Measurements from ENCODE around the gene ITPR1.

The ITPR1 gene

DNA sequence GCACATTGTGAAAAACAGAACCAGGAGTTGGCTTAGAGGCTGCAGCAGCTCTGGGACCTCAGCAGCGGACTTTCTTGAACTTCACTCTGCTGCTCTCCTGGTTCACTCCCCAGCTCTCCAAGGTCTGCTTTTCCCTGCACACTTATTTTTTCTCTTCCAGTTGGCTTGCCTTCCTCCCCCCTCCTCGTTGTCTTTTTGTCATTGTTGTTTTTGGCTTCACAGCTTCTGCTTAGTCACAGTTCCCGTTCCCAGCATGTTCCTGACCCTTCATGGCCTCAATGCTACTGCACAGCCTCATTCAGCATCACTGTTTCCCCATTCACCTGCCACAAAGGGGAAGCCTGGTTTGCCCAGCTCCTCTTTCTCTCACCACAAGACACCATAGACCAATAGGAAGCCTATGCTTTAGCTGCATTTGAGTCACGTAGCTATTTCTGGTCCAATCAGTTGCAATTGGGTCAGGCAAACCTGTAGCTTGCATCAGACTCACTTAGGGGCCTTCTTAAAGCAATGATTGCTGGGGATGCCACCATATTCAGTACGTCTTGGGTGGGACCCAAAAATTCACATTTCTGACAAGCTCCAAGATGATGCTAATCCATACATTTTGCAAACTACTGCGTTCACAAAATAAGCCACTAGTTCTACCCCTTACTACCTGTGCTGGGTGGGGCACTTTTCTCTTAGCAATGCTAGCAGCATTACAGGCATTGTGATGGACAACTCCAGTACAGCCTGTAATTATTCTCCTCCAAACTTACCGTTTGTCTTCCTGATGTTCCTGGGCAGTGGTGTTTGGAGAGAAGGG lies 18.3 kb upstream of the ITPR1 start (continued):
- TF ChIP-seq, protein P1, sequence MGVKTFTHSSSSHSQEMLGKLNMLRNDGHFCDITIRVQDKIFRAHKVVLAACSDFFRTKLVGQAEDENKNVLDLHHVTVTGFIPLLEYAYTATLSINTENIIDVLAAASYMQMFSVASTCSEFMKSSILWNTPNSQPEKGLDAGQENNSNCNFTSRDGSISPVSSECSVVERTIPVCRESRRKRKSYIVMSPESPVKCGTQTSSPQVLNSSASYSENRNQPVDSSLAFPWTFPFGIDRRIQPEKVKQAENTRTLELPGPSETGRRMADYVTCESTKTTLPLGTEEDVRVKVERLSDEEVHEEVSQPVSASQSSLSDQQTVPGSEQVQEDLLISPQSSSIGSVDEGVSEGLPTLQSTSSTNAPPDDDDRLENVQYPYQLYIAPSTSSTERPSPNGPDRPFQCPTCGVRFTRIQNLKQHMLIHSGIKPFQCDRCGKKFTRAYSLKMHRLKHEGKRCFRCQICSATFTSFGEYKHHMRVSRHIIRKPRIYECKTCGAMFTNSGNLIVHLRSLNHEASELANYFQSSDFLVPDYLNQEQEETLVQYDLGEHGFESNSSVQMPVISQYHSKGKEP (tag by site-specific recombination; IDR thresholded peaks at IDR 0.05): no peak
- TF ChIP-seq, protein P2, sequence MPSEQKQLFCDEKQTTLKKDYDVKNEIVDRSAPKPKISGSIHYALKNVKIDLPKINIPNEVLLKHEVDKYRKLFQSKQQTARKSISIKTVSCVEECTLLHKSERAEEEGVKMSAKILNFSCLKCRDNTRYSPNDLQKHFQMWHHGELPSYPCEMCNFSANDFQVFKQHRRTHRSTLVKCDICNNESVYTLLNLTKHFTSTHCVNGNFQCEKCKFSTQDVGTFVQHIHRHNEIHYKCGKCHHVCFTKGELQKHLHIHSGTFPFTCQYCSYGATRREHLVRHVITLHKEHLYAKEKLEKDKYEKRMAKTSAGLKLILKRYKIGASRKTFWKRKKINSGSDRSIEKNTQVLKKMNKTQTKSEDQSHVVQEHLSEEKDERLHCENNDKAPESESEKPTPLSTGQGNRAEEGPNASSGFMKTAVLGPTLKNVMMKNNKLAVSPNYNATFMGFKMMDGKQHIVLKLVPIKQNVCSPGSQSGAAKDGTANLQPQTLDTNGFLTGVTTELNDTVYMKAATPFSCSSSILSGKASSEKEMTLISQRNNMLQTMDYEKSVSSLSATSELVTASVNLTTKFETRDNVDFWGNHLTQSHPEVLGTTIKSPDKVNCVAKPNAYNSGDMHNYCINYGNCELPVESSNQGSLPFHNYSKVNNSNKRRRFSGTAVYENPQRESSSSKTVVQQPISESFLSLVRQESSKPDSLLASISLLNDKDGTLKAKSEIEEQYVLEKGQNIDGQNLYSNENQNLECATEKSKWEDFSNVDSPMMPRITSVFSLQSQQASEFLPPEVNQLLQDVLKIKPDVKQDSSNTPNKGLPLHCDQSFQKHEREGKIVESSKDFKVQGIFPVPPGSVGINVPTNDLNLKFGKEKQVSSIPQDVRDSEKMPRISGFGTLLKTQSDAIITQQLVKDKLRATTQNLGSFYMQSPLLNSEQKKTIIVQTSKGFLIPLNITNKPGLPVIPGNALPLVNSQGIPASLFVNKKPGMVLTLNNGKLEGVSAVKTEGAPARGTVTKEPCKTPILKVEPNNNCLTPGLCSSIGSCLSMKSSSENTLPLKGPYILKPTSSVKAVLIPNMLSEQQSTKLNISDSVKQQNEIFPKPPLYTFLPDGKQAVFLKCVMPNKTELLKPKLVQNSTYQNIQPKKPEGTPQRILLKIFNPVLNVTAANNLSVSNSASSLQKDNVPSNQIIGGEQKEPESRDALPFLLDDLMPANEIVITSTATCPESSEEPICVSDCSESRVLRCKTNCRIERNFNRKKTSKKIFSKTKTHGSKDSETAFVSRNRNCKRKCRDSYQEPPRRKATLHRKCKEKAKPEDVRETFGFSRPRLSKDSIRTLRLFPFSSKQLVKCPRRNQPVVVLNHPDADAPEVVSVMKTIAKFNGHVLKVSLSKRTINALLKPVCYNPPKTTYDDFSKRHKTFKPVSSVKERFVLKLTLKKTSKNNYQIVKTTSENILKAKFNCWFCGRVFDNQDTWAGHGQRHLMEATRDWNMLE (tag by site-specific recombination; conservative IDR thresholded peaks at IDR 0.05; ENCODE audit: low read depth): peak; percentile 58
- TF ChIP-seq ZNF600 (tag by site-specific recombination; IDR thresholded peaks at IDR 0.05) (peak; percentile 60), ZNF433 (tag by site-specific recombination; IDR thresholded peaks at IDR 0.05; ENCODE audit: low read depth) (no peak), MZF1 (tag by site-specific recombination; IDR thresholded peaks at IDR 0.05; ENCODE audit: borderline replicate concordance) (0 out of 2 replicates have a peak, but pooled peaks have one; percentile 39), ZBTB48 (tag by site-specific recombination; IDR thresholded peaks at IDR 0.05) (peak; percentile 56; the same call in 1 of the 2 replicates), ZSCAN16 (tag by site-specific recombination; IDR thresholded peaks at IDR 0.05) (no peak), ZFP69B (tag by site-specific recombination; IDR thresholded peaks at IDR 0.05) (peak; percentile 42; the same call in 1 of the 2 replicates), OSR2 (tag by site-specific recombination; IDR thresholded peaks at IDR 0.05) (peak; percentile 93), ZNF24 (tag by site-specific recombination; IDR thresholded peaks at IDR 0.05) (peak; percentile 67; the same call in 1 of the 2 replicates), ZNF521 (tag by site-specific recombination; IDR thresholded peaks at IDR 0.05) (no peak), ZIC2 (tag by site-specific recombination; IDR thresholded peaks at IDR 0.05) (peak; percentile 60), ZBTB20 (tag by site-specific recombination; IDR thresholded peaks at IDR 0.05) (peak; percentile 42; the same call in 1 of the 2 replicates)
- TF ChIP-seq, protein P3, sequence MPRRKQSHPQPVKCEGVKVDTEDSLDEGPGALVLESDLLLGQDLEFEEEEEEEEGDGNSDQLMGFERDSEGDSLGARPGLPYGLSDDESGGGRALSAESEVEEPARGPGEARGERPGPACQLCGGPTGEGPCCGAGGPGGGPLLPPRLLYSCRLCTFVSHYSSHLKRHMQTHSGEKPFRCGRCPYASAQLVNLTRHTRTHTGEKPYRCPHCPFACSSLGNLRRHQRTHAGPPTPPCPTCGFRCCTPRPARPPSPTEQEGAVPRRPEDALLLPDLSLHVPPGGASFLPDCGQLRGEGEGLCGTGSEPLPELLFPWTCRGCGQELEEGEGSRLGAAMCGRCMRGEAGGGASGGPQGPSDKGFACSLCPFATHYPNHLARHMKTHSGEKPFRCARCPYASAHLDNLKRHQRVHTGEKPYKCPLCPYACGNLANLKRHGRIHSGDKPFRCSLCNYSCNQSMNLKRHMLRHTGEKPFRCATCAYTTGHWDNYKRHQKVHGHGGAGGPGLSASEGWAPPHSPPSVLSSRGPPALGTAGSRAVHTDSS (tag by site-specific recombination; IDR thresholded peaks at IDR 0.05): peak; percentile 46; the same call in 1 of the 2 replicates
- TF ChIP-seq, protein P4, sequence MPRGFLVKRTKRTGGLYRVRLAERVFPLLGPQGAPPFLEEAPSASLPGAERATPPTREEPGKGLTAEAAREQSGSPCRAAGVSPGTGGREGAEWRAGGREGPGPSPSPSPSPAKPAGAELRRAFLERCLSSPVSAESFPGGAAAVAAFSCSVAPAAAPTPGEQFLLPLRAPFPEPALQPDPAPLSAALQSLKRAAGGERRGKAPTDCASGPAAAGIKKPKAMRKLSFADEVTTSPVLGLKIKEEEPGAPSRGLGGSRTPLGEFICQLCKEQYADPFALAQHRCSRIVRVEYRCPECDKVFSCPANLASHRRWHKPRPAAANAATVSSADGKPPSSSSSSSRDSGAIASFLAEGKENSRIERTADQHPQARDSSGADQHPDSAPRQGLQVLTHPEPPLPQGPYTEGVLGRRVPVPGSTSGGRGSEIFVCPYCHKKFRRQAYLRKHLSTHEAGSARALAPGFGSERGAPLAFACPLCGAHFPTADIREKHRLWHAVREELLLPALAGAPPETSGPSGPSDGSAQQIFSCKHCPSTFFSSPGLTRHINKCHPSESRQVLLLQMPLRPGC (tag by site-specific recombination; IDR thresholded peaks at IDR 0.05): no peak
- TF ChIP-seq, protein P5, sequence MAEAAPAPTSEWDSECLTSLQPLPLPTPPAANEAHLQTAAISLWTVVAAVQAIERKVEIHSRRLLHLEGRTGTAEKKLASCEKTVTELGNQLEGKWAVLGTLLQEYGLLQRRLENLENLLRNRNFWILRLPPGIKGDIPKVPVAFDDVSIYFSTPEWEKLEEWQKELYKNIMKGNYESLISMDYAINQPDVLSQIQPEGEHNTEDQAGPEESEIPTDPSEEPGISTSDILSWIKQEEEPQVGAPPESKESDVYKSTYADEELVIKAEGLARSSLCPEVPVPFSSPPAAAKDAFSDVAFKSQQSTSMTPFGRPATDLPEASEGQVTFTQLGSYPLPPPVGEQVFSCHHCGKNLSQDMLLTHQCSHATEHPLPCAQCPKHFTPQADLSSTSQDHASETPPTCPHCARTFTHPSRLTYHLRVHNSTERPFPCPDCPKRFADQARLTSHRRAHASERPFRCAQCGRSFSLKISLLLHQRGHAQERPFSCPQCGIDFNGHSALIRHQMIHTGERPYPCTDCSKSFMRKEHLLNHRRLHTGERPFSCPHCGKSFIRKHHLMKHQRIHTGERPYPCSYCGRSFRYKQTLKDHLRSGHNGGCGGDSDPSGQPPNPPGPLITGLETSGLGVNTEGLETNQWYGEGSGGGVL (tag by site-specific recombination; IDR thresholded peaks at IDR 0.05): peak; percentile 75
- TF ChIP-seq, protein P6, sequence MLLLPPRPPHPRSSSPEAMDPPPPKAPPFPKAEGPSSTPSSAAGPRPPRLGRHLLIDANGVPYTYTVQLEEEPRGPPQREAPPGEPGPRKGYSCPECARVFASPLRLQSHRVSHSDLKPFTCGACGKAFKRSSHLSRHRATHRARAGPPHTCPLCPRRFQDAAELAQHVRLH (tag by site-specific recombination; IDR thresholded peaks at IDR 0.05): 0 out of 2 replicates have a peak, but pooled peaks have one; percentile 40
- TF ChIP-seq, protein P7, sequence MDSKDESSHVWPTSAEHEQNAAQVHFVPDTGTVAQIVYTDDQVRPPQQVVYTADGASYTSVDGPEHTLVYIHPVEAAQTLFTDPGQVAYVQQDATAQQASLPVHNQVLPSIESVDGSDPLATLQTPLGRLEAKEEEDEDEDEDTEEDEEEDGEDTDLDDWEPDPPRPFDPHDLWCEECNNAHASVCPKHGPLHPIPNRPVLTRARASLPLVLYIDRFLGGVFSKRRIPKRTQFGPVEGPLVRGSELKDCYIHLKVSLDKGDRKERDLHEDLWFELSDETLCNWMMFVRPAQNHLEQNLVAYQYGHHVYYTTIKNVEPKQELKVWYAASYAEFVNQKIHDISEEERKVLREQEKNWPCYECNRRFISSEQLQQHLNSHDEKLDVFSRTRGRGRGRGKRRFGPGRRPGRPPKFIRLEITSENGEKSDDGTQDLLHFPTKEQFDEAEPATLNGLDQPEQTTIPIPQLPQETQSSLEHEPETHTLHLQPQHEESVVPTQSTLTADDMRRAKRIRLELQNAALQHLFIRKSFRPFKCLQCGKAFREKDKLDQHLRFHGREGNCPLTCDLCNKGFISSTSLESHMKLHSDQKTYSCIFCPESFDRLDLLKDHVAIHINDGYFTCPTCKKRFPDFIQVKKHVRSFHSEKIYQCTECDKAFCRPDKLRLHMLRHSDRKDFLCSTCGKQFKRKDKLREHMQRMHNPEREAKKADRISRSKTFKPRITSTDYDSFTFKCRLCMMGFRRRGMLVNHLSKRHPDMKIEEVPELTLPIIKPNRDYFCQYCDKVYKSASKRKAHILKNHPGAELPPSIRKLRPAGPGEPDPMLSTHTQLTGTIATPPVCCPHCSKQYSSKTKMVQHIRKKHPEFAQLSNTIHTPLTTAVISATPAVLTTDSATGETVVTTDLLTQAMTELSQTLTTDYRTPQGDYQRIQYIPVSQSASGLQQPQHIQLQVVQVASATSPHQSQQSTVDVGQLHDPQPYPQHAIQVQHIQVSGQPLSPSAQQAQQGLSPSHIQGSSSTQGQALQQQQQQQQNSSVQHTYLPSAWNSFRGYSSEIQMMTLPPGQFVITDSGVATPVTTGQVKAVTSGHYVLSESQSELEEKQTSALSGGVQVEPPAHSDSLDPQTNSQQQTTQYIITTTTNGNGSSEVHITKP (tag by site-specific recombination; IDR thresholded peaks at IDR 0.05): peak; percentile 67

All from HEK293 (cell line).